Caco-2 (cell line): ENCODE results near the gene SDK2. TPM values are rescaled to one million over a fixed set of nuclear protein-coding genes. Genes with fewer than 3 reads are reported as not detected.

ENCODE experiments used
- BruUV-seq: library from RNA; stranded (reverse); fragments of 400-500 nt; replicated peaks from 2 replicates; lab custom pipeline; 2021; lab: Mats Ljungman, UMichigan
- CTCF ChIA-PET: fragments of 300-600 bp; sonication (Branson Sonifier 250); formaldehyde crosslinking; loops from one replicate; lab custom pipeline; 2022; ENCODE audit warnings: antibody characterized with exemption; lab: Charles Lee
- POLR2A ChIA-PET: fragments of 300-600 bp; sonication (Branson Sonifier 250); formaldehyde crosslinking; loops from one replicate; lab custom pipeline; 2022; ENCODE audit warnings: antibody characterized with exemption; lab: Charles Lee
- DNase-seq, 2 experiments: peaks; one replicate each; pipeline versions ENCODE4 v3.0.0 to v3.0.0-alpha.2; 2020 to 2022
- H3K27me3 ChIP-seq: replicated peaks from 2 replicates; pipeline ENCODE4 v1.6.0; 2011; ENCODE audit warnings: low read length; ENCODE audit not compliant: control insufficient read depth, insufficient read depth
- H3K36me3 ChIP-seq: 2 replicates; pipeline ENCODE4 v1.5.1; 2011; ENCODE audit warnings: low read length; ENCODE audit not compliant: control insufficient read depth, insufficient read depth
- H3K4me1 ChIP-seq: fragments of 250-450 bp; sonication (Bioruptor Pico); 2 replicates; pipeline ENCODE4 v1.5.1; 2020; ENCODE audit warnings: mild to moderate bottlenecking
- H3K4me3 ChIP-seq: 2 replicates; pipeline ENCODE4 v1.5.1; 2011; ENCODE audit warnings: low read depth, mild to moderate bottlenecking, control low read depth, low read length
- H3K9me3 ChIP-seq: fragments of 250-450 bp; sonication (Bioruptor Pico); 2 replicates; pipeline ENCODE4 v1.5.1; 2020; ENCODE audit warnings: mild to moderate bottlenecking, moderate library complexity
- H3K27ac Mint-ChIP-seq: one replicate; pipeline ENCODE4 v1.8.0; 2022; ENCODE audit warnings: mixed read lengths; ENCODE audit not compliant: unreplicated experiment
- H3K27me3 Mint-ChIP-seq: one replicate; pipeline ENCODE4 v1.8.0; 2022; ENCODE audit warnings: mixed read lengths; ENCODE audit not compliant: insufficient read depth, unreplicated experiment
- H3K36me3 Mint-ChIP-seq: one replicate; pipeline ENCODE4 v1.8.0; 2022; ENCODE audit warnings: mild to moderate bottlenecking, mixed read lengths; ENCODE audit not compliant: insufficient read depth, unreplicated experiment
- H3K4me1 Mint-ChIP-seq: one replicate; pipeline ENCODE4 v1.8.0; 2022; ENCODE audit warnings: low read depth, mixed read lengths; ENCODE audit not compliant: unreplicated experiment
- H3K4me3 Mint-ChIP-seq: one replicate; pipeline ENCODE4 v1.8.0; 2022; ENCODE audit warnings: mild to moderate bottlenecking, moderate library complexity, mixed read lengths; ENCODE audit not compliant: unreplicated experiment
- H3K9me3 Mint-ChIP-seq: one replicate; pipeline ENCODE4 v1.8.0; 2022; ENCODE audit warnings: mixed read lengths; ENCODE audit not compliant: unreplicated experiment
- CTCF ChIP-seq, 2 experiments: fragments of 200-600 bp in 1 of 2; IDR thresholded peaks; 1 replicate in 1 of 2; 2 replicates in 1 of 2; pipeline versions ENCODE4 v1.5.1 to v1.8.0; 2011 to 2022; ENCODE audit warnings: antibody characterized with exemption in 1 of 2, control low read depth in 1 of 2, inconsistent platforms in 1 of 2, low read depth in 1 of 2, low read length in 1 of 2, mild to moderate bottlenecking in 1 of 2, moderate library complexity in 1 of 2; ENCODE audit not compliant: insufficient read depth in 1 of 2, severe bottlenecking in 1 of 2, unreplicated experiment in 1 of 2
- intact Hi-C: fragments of 100-400 bp; cut with micrococcal nuclease; formaldehyde crosslinking; loops from one replicate; pipeline ENCODE4 v1.10.0; 2022; ENCODE audit not compliant: unreplicated experiment
- total RNA-seq: library from RNA; stranded (reverse); gene quantifications from 2 replicates; pipeline ENCODE4 v1.2.3, GENCODE V29; 2022

Gene SDK2
- total RNA-seq, 1 experiment from 2014 or later = 0.09 TPM

GRCh38 chr17:73352261-73352660, 292.0 kb downstream of the SDK2 start:
- H3K4me1 ChIP-seq = no peaks in the 10 kb centered on the region
- ChIA-PET CTCF (interaction anchor here (1.0 kb wide), 1 partner anchor 18 kb away, joined by 5 read pairs; no protein-coding TSS in a partner anchor), POLR2A (no interaction called here)
- no peak overlapping the region for H3K4me3 ChIP-seq
- Mint-ChIP-seq H3K27ac (no peak overlapping the region), H3K4me3 (no peak overlapping the region), H3K27me3 (no peaks in the 10 kb centered on the region), H3K9me3 (no peaks in the 10 kb centered on the region), H3K36me3 (no peaks in the 10 kb centered on the region), H3K4me1 (no peaks in the 10 kb centered on the region)
- H3K9me3 ChIP-seq = no peaks in the 10 kb centered on the region
- no peaks in the 10 kb centered on the region for H3K36me3 ChIP-seq
- H3K27me3 ChIP-seq = no peaks in the 10 kb centered on the region
- no peak for DNase-seq
- TF ChIP-seq CTCF (IDR thresholded peaks at IDR 0.05; ENCODE audit: insufficient read depth in 1 of 2, low read depth in 1 of 2, low read length in 1 of 2, severe bottlenecking in 1 of 2, unreplicated experiment in 1 of 2) = no peak
- intact Hi-C loops = no loop called here
- BruUV-seq = no TSS peak

GRCh38 chr17:73351764-73352163, 292.5 kb downstream of the SDK2 start:
- Histone ChIP-seq H3K4me3 (no peak overlapping the region), H3K9me3 (no peaks in the 10 kb centered on the region), H3K36me3 (no peaks in the 10 kb centered on the region), H3K4me1 (no peaks in the 10 kb centered on the region), H3K27me3 (no peaks in the 10 kb centered on the region)
- ChIA-PET CTCF (interaction anchor here (1.0 kb wide), 1 partner anchor 18 kb away, joined by 5 read pairs; no protein-coding TSS in a partner anchor), POLR2A (no interaction called here)
- intact Hi-C loops = no loop called here
- no peak overlapping the region for H3K4me3 Mint-ChIP-seq
- TF ChIP-seq CTCF (IDR thresholded peaks at IDR 0.05; ENCODE audit: insufficient read depth in 1 of 2, low read depth in 1 of 2, low read length in 1 of 2, severe bottlenecking in 1 of 2, unreplicated experiment in 1 of 2) = no peak
- H3K27ac Mint-ChIP-seq = no peak overlapping the region
- H3K36me3 Mint-ChIP-seq = no peaks in the 10 kb centered on the region
- H3K9me3 Mint-ChIP-seq = no peaks in the 10 kb centered on the region
- no TSS peak for BruUV-seq
- no peak for DNase-seq
- no peaks in the 10 kb centered on the region for H3K27me3 Mint-ChIP-seq
- H3K4me1 Mint-ChIP-seq = no peaks in the 10 kb centered on the region

GRCh38 chr17:73350864-73351263, 293.4 kb downstream of the SDK2 start:
- no peaks in the 10 kb centered on the region for H3K4me1 Mint-ChIP-seq
- intact Hi-C loops = no loop called here
- H3K27me3 Mint-ChIP-seq = no peaks in the 10 kb centered on the region
- TF ChIP-seq CTCF (IDR thresholded peaks at IDR 0.05; ENCODE audit: insufficient read depth in 1 of 2, low read depth in 1 of 2, low read length in 1 of 2, severe bottlenecking in 1 of 2, unreplicated experiment in 1 of 2) = no peak
- no peak overlapping the region for H3K27ac Mint-ChIP-seq
- no peaks in the 10 kb centered on the region for H3K36me3 Mint-ChIP-seq
- ChIA-PET POLR2A (no interaction called here), CTCF (no interaction called here)
- BruUV-seq = no TSS peak
- H3K36me3 ChIP-seq = no peaks in the 10 kb centered on the region
- no peaks in the 10 kb centered on the region for H3K9me3 ChIP-seq
- no peak overlapping the region for H3K4me3 Mint-ChIP-seq
- no peak for DNase-seq
- H3K4me1 ChIP-seq = no peaks in the 10 kb centered on the region
- no peaks in the 10 kb centered on the region for H3K9me3 Mint-ChIP-seq
- no peak overlapping the region for H3K4me3 ChIP-seq
- no peaks in the 10 kb centered on the region for H3K27me3 ChIP-seq
